ENCODE measurements around the gene FBXW11. TPM values are rescaled to one million over a fixed set of nuclear protein-coding genes. Genes with fewer than 3 reads are reported as not detected.

The FBXW11 gene
- total RNA-seq, 1 donor from 2014 or later: 64.7 TPM

GRCh38 chr5:171914726-171915338, 91.6 kb downstream of the FBXW11 start:
- H3K4me3 ChIP-seq (ENCODE audit: insufficient read depth, low read depth, low read length): no peak overlapping the region
- no peak for DNase-seq (ENCODE audit: low read depth)
- no peak overlapping the region for H3K27ac ChIP-seq (ENCODE audit: low read depth, low read length)
- Mint-ChIP-seq H3K4me1 (ENCODE audit: low read depth, unreplicated experiment) (peaks cover 11% of the 10 kb centered on the region), H3K27me3 (ENCODE audit: low read depth, unreplicated experiment) (no peaks in the 10 kb centered on the region), H3K4me3 (ENCODE audit: unreplicated experiment) (no peak overlapping the region), H3K36me3 (ENCODE audit: low read depth, unreplicated experiment) (no peaks in the 10 kb centered on the region), H3K9me3 (ENCODE audit: unreplicated experiment) (no peaks in the 10 kb centered on the region), H3K27ac (ENCODE audit: unreplicated experiment) (no peak overlapping the region)
- peaks cover 5% of the 10 kb centered on the region for H3K4me1 ChIP-seq (ENCODE audit: insufficient read depth, low read length)
- H3K4me2 ChIP-seq (ENCODE audit: low read length): no peak overlapping the region
- H3K27me3 ChIP-seq (ENCODE audit: insufficient read depth, low read length): no peaks in the 10 kb centered on the region
- H3K79me2 ChIP-seq (ENCODE audit: insufficient read depth, low read length): peaks cover 73% of the 10 kb centered on the region
- H3K9ac ChIP-seq (ENCODE audit: low read length): no peak overlapping the region
- peaks cover 93% of the 10 kb centered on the region for H4K20me1 ChIP-seq (ENCODE audit: insufficient read depth, low read length)
- TF ChIP-seq EZH2 (IDR thresholded peaks at IDR 0.05; ENCODE audit: insufficient read depth, low read length) (no peak), CTCF (IDR thresholded peaks at IDR 0.05; ENCODE audit: insufficient read depth, low read depth, low read length) (no peak)
- no peaks in the 10 kb centered on the region for H3K9me3 ChIP-seq (ENCODE audit: insufficient read depth, low read depth, low read length)
- no peaks in the 10 kb centered on the region for H3K36me3 ChIP-seq (ENCODE audit: insufficient read depth, low read length)
- no peak overlapping the region for H2AFZ ChIP-seq (ENCODE audit: low read depth, low read length)
- FAIRE-seq: no peak

GRCh38 chr5:171913987-171914273, 92.5 kb downstream of the FBXW11 start:
- Histone ChIP-seq H3K27me3 (ENCODE audit: insufficient read depth, low read length) (no peaks in the 10 kb centered on the region), H3K27ac (ENCODE audit: low read depth, low read length) (no peak overlapping the region), H3K4me2 (ENCODE audit: low read length) (no peak overlapping the region), H4K20me1 (ENCODE audit: insufficient read depth, low read length) (peaks cover 90% of the 10 kb centered on the region), H3K4me3 (ENCODE audit: insufficient read depth, low read depth, low read length) (no peak overlapping the region), H3K9ac (ENCODE audit: low read length) (no peak overlapping the region), H3K4me1 (ENCODE audit: insufficient read depth, low read length) (peaks cover 5% of the 10 kb centered on the region), H3K9me3 (ENCODE audit: insufficient read depth, low read depth, low read length) (no peaks in the 10 kb centered on the region), H3K36me3 (ENCODE audit: insufficient read depth, low read length) (peaks cover 2% of the 10 kb centered on the region), H3K79me2 (ENCODE audit: insufficient read depth, low read length) (peaks cover 65% of the 10 kb centered on the region), H2AFZ (ENCODE audit: low read depth, low read length) (no peak overlapping the region)
- no peak for TF ChIP-seq CTCF (IDR thresholded peaks at IDR 0.05; ENCODE audit: insufficient read depth, low read depth, low read length)
- Mint-ChIP-seq H3K27me3 (ENCODE audit: low read depth, unreplicated experiment) (no peaks in the 10 kb centered on the region), H3K36me3 (ENCODE audit: low read depth, unreplicated experiment) (peaks cover 2% of the 10 kb centered on the region), H3K4me3 (ENCODE audit: unreplicated experiment) (no peak overlapping the region), H3K4me1 (ENCODE audit: low read depth, unreplicated experiment) (peaks cover 11% of the 10 kb centered on the region), H3K27ac (ENCODE audit: unreplicated experiment) (no peak overlapping the region), H3K9me3 (ENCODE audit: unreplicated experiment) (no peaks in the 10 kb centered on the region)
- FAIRE-seq (no peak), DNase-seq (ENCODE audit: low read depth) (no peak)

GRCh38 chr5:171911152-171911551, 95.3 kb downstream of the FBXW11 start:
- Histone ChIP-seq H3K27ac (ENCODE audit: low read depth, low read length) (no peak overlapping the region), H3K9ac (ENCODE audit: low read length) (no peak overlapping the region), H3K36me3 (ENCODE audit: insufficient read depth, low read length) (peaks cover 2% of the 10 kb centered on the region), H3K4me2 (ENCODE audit: low read length) (no peak overlapping the region), H3K27me3 (ENCODE audit: insufficient read depth, low read length) (no peaks in the 10 kb centered on the region), H2AFZ (ENCODE audit: low read depth, low read length) (no peak overlapping the region), H4K20me1 (ENCODE audit: insufficient read depth, low read length) (peaks cover 91% of the 10 kb centered on the region), H3K4me3 (ENCODE audit: insufficient read depth, low read depth, low read length) (no peak overlapping the region), H3K9me3 (ENCODE audit: insufficient read depth, low read depth, low read length) (no peaks in the 10 kb centered on the region), H3K79me2 (ENCODE audit: insufficient read depth, low read length) (peaks cover 50% of the 10 kb centered on the region), H3K4me1 (ENCODE audit: insufficient read depth, low read length) (peaks cover 5% of the 10 kb centered on the region)
- H3K27me3 Mint-ChIP-seq (ENCODE audit: low read depth, unreplicated experiment): no peaks in the 10 kb centered on the region
- FAIRE-seq (no peak), DNase-seq (ENCODE audit: low read depth) (no peak)
- H3K9me3 Mint-ChIP-seq (ENCODE audit: unreplicated experiment): no peaks in the 10 kb centered on the region
- peaks cover 2% of the 10 kb centered on the region for H3K36me3 Mint-ChIP-seq (ENCODE audit: low read depth, unreplicated experiment)
- no peak for TF ChIP-seq EZH2 (IDR thresholded peaks at IDR 0.05; ENCODE audit: insufficient read depth, low read length)
- no peak for TF ChIP-seq CTCF (IDR thresholded peaks at IDR 0.05; ENCODE audit: insufficient read depth, low read depth, low read length)
- no peak overlapping the region for H3K27ac Mint-ChIP-seq (ENCODE audit: unreplicated experiment)
- H3K4me3 Mint-ChIP-seq (ENCODE audit: unreplicated experiment): no peak overlapping the region
- H3K4me1 Mint-ChIP-seq (ENCODE audit: low read depth, unreplicated experiment): peaks cover 10% of the 10 kb centered on the region

All from astrocyte (in vitro differentiated cells and primary cell).